Measurements from ENCODE around the gene RUFY3.
A peak's percentile ranks its signal among the peaks of the same experiment; 100 is the strongest.

- TF ChIP-seq ZNF660 (tag by site-specific recombination; IDR thresholded peaks at IDR 0.05) = 0 out of 2 replicates have a peak, but pooled peaks have one; percentile 40
- no peak for TF ChIP-seq CTCF (tag by site-specific recombination; IDR thresholded peaks at IDR 0.05)
- TF ChIP-seq ZNF76 (tag by site-specific recombination; IDR thresholded peaks at IDR 0.05; ENCODE audit: borderline replicate concordance, low read depth) = no peak
- no peak for TF ChIP-seq ZNF155 (tag by site-specific recombination; IDR thresholded peaks at IDR 0.05)
Observed at GRCh38 chr4:70734168-70734954, 12.6 kb downstream of the RUFY3 start.
